22Rv1 (cell line): ENCODE results near the gene IRX4.

Source experiments
- ZFX ChIP-seq: fragments of 450-650 bp; IDR thresholded peaks from 2 replicates; pipeline ENCODE4 v1.6.1; 2017; ENCODE audit warnings: antibody characterized with exemption, borderline replicate concordance
- TF ChIP-seq, protein P1 (sequence below): fragments of 450-650 bp; IDR thresholded peaks from 2 replicates; pipeline ENCODE4 v1.5.1; 2017; ENCODE audit warnings: mild to moderate bottlenecking

DNA sequence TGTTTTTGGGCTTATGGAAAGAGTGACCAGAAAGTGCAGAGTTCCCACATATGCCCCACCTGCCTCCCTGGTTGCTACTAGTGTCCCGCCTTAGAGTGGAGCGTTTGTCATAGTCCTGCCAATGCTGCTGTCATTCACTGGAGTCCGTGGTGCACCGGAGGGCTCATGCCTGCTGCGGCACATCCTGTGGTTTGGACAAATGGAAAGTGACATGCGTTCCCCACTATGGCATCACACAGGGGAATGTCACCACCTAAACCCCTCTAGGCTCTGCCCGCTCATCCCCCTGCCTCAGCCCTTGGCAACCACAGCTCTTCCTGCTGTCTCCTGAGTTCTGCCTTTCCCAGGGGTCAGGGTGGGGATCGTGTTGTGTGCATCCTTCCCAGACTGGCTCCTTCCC is 29.2 kb downstream of the IRX4 start:
- TF ChIP-seq, protein P1, sequence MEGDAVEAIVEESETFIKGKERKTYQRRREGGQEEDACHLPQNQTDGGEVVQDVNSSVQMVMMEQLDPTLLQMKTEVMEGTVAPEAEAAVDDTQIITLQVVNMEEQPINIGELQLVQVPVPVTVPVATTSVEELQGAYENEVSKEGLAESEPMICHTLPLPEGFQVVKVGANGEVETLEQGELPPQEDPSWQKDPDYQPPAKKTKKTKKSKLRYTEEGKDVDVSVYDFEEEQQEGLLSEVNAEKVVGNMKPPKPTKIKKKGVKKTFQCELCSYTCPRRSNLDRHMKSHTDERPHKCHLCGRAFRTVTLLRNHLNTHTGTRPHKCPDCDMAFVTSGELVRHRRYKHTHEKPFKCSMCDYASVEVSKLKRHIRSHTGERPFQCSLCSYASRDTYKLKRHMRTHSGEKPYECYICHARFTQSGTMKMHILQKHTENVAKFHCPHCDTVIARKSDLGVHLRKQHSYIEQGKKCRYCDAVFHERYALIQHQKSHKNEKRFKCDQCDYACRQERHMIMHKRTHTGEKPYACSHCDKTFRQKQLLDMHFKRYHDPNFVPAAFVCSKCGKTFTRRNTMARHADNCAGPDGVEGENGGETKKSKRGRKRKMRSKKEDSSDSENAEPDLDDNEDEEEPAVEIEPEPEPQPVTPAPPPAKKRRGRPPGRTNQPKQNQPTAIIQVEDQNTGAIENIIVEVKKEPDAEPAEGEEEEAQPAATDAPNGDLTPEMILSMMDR: no peak
- TF ChIP-seq ZFX: no peak
